ENCODE results near the gene KLHL26. TPM values are rescaled to one million over a fixed set of nuclear protein-coding genes. Genes with fewer than 3 reads are reported as not detected.
A peak's percentile ranks its signal among the peaks of the same experiment; 100 is the strongest.

The KLHL26 gene
- total and polyA plus RNA-seq, 9 of the 15 experiments (the other 6 are each of a cell fraction or from before 2014, with no cell fraction given), result 0.13 to 13.3 (median 1.4) TPM

DNA sequence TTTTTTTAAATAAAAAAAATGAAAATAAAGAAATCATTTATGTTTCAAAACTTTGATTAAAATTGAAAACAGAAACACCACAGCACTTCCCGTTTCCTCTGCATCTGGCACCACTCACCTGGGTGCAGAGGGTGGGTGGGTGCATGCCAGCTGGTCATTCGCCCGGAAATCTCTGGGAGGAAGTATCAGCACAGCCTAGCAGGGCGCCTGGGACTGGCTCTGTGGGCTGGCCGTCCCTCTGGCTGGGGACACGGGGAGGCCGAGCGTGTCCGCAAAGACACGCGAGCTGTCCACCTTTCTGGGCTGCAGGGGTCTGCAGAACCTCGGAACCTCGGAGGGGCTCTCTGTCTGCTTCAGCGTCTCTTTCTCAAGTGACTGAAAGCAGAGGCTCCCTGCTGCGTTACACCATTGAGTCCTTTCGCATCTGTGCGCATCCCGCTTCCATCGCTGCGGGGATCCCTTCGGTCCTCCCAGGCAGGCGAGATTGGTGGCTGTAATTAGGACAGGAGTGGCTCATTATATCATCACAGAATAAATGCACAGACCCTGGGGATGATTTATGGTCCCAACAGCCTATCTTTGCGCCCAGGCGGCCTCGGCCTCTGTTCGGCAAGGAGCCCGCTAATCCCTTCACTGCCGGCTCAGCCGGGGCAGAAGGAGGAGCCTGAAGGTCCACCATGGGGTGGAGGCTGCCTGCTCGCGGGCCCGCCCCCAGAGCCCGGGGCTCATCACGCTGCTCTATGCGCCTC is 63.8 kb downstream of the KLHL26 start (continued):
- TF ChIP-seq, protein P1, sequence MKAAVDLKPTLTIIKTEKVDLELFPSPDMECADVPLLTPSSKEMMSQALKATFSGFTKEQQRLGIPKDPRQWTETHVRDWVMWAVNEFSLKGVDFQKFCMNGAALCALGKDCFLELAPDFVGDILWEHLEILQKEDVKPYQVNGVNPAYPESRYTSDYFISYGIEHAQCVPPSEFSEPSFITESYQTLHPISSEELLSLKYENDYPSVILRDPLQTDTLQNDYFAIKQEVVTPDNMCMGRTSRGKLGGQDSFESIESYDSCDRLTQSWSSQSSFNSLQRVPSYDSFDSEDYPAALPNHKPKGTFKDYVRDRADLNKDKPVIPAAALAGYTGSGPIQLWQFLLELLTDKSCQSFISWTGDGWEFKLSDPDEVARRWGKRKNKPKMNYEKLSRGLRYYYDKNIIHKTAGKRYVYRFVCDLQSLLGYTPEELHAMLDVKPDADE (conservative IDR thresholded peaks at IDR 0.05; ENCODE audit: control insufficient read depth, low read depth, low read length), result peak; percentile 52; the same call in 1 of the 2 replicates
- TF ChIP-seq FOXJ2 (tag; IDR thresholded peaks at IDR 0.05) (no peak), ZNF764 (CRISPR knock-in tag; IDR thresholded peaks at IDR 0.05; ENCODE audit: low read depth) (no peak), DDX20 (tag; IDR thresholded peaks at IDR 0.05; ENCODE audit: low read depth) (no peak), ZNF830 (CRISPR knock-in tag; IDR thresholded peaks at IDR 0.05) (no peak), TBL1XR1 (IDR thresholded peaks at IDR 0.05; ENCODE audit: low read length in 2 of 2) (peak in 1 of 2 experiments; percentile 58; a peak in 2 of 4 replicates), TBP (optimal IDR thresholded peaks at IDR 0.05; ENCODE audit: low read depth, low read length) (no peak), HOXB6 (CRISPR knock-in tag; IDR thresholded peaks at IDR 0.05; ENCODE audit: borderline replicate concordance) (no peak), STAT5A (IDR thresholded peaks at IDR 0.05; ENCODE audit: borderline replicate concordance, low read length) (peak; percentile 72; the same call in 1 of the 2 replicates), PRMT5 (CRISPR knock-in tag; IDR thresholded peaks at IDR 0.05) (no peak), TSC22D4 (tag; IDR thresholded peaks at IDR 0.05) (no peak), ZNF551 (CRISPR knock-in tag; IDR thresholded peaks at IDR 0.05) (no peak), ASH1L (IDR thresholded peaks at IDR 0.05; ENCODE audit: borderline replicate concordance, low read depth, partially characterized antibody) (no peak)
- TF ChIP-seq, protein P2, sequence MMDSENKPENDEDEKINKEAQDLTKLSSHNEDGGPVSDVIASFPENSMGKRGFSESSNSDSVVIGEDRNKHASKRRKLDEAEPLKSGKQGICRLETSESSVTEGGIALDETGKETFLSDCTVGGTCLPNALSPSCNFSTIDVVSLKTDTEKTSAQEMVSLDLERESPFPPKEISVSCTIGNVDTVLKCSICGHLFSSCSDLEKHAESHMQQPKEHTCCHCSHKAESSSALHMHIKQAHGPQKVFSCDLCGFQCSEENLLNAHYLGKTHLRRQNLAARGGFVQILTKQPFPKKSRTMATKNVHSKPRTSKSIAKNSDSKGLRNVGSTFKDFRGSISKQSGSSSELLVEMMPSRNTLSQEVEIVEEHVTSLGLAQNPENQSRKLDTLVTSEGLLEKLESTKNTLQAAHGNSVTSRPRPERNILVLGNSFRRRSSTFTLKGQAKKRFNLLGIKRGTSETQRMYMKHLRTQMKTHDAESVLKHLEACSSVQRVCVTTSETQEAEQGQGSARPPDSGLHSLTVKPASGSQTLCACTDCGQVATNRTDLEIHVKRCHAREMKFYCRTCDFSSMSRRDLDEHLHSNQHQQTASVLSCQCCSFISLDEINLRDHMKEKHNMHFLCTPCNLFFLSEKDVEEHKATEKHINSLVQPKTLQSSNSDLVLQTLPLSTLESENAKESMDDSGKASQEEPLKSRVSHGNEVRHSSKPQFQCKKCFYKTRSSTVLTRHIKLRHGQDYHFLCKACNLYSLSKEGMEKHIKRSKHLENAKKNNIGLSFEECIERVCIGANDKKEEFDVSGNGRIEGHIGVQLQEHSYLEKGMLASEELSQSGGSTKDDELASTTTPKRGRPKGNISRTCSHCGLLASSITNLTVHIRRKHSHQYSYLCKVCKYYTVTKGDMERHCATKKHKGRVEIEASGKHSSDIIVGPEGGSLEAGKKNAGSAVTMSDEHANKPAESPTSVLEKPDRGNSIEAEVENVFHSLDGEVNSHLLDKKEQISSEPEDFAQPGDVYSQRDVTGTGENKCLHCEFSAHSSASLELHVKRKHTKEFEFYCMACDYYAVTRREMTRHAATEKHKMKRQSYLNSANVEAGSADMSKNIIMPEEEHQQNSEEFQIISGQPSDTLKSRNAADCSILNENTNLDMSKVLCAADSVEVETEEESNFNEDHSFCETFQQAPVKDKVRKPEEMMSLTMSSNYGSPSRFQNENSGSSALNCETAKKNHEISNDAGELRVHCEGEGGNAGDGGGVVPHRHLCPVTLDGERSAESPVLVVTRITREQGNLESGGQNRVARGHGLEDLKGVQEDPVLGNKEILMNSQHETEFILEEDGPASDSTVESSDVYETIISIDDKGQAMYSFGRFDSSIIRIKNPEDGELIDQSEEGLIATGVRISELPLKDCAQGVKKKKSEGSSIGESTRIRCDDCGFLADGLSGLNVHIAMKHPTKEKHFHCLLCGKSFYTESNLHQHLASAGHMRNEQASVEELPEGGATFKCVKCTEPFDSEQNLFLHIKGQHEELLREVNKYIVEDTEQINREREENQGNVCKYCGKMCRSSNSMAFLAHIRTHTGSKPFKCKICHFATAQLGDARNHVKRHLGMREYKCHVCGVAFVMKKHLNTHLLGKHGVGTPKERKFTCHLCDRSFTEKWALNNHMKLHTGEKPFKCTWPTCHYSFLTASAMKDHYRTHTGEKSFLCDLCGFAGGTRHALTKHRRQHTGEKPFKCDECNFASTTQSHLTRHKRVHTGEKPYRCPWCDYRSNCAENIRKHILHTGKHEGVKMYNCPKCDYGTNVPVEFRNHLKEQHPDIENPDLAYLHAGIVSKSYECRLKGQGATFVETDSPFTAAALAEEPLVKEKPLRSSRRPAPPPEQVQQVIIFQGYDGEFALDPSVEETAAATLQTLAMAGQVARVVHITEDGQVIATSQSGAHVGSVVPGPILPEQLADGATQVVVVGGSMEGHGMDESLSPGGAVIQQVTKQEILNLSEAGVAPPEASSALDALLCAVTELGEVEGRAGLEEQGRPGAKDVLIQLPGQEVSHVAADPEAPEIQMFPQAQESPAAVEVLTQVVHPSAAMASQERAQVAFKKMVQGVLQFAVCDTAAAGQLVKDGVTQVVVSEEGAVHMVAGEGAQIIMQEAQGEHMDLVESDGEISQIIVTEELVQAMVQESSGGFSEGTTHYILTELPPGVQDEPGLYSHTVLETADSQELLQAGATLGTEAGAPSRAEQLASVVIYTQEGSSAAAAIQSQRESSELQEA (IDR thresholded peaks at IDR 0.05; ENCODE audit: low read depth), result no peak
- TF ChIP-seq, protein P3, sequence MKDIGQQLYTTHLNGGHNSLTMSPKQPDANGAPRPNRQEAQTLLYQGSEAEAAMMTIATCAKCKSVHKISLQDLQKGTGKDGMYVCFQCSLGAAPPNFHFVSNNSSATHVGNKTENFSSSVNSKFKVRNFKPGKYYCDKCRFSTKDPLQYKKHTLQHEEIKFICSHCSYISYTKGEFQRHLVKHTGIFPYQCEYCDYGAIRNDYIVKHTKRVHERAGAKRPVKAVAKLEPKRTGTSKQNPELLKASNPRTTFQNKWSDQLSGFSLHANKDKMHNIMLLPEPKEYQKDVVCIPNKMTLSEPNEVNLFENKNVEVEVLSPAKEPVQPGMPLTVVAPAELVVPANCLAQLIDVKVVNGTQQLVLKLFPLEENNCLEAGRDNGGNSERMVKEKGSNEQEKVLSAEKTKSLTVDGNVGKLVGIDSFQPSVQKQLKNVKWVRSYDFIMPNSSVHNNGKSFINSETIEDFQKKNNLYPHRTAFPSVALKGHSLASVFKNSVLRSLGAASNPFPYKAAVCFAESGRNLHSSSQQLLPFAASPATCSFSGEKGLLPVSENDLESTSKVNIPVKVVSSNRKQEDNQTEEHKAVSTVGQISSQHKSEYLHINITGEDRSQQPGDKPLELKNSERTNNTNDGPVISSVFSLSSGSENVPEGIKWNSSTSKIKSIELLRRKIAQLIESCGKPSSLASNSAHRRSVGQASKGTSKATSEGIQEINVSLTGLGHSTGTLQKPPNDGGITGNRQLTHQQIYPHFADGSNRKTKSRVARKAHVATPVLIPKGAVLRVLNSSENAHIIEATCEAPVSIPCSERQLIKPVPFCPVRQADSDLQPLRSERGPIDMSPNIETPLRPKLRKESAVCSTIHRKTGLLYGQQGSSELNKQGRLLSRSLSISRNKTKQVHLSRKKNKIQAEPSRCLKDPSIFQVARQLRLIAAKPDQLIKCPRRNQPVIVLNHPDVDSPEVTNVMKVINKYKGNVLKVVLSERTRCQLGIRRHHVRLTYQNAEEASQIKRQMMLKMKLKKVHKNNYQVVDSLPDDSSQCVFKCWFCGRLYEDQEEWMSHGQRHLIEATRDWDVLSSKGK (CRISPR knock-in tag; IDR thresholded peaks at IDR 0.05), result no peak
